ENCODE measurements around the gene TBRG1. TPM values are rescaled to one million over a fixed set of nuclear protein-coding genes. Genes with fewer than 3 reads are reported as not detected.

TBRG1 gene
- total RNA-seq, 1 experiment from 2014 or later, result 20.6 TPM

DNA sequence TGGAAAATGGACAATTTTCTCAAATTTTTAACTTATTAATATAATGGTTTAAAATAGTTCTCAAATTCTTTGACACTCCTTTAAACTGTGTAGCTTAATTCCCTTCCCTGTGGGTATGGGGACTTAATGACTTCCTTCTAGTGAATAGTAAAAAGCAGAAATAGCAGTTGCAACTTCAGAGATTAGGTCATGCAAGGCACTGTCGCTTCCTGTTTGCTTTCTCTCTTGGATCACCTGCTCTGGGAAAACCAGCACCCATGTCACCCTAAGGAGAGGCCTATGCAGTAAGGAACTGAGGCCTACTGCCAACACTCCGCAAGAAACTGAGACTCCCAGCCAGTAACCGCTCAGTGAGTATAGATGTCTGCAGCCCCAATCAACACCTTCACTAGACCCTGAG, 16.9 kb upstream of the TBRG1 start:
- DNase-seq, result no peak
- POLR2A ChIA-PET (ENCODE audit: unreplicated experiment), result no interaction called here
- no peak for ATAC-seq

DNA sequence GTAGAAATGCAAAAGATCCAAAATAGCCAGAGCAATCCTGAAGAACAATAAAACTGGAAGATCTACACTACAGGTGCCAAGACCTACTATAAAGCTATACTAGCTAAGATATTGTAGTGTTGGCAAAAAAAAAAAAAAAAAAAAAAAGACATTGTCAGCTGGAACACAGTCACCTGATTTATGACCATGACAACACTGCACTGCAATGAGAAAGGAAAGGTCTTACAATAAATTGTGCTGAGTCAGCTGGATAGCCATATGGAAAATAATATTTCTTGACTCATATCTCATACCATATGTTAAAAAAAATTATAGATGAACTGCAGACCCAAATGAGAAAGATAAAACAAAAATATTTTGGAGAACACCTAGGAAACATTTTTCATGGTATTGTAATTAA, 14.5 kb upstream of the TBRG1 start:
- no peaks in the 10 kb centered on the region for H3K9me3 ChIP-seq (ENCODE audit: low read length)
- H3K27ac ChIP-seq (ENCODE audit: low read length), result no peak overlapping the region
- H4K20me1 ChIP-seq (ENCODE audit: low read length), result no peaks in the 10 kb centered on the region
- BruUV-seq (replicated peaks), result no TSS peak
- H3K4me3 ChIP-seq (ENCODE audit: low read length), result no peak overlapping the region
- ATAC-seq (no peak), DNase-seq (peak; percentile 28)
- no peaks in the 10 kb centered on the region for H3K36me3 ChIP-seq (ENCODE audit: low read depth, low read length)
- no peaks in the 10 kb centered on the region for H3K79me2 ChIP-seq (ENCODE audit: low read length)
- H3K4me1 ChIP-seq (ENCODE audit: insufficient read depth, low read length), result no peaks in the 10 kb centered on the region
- no peak overlapping the region for H3K4me2 ChIP-seq (ENCODE audit: low read length)
- ChIA-PET CTCF (interaction anchor here (0.6 kb wide), 1 partner anchor 900 kb away, joined by 13 read pairs; no protein-coding TSS in a partner anchor), POLR2A (ENCODE audit: unreplicated experiment) (interaction anchor here (0.6 kb wide), 1 partner anchor 14 kb away, joined by 9 read pairs; no protein-coding TSS in a partner anchor)
- H3F3A ChIP-seq (ENCODE audit: low read length, unreplicated experiment), result no peaks in the 10 kb centered on the region
- no peak overlapping the region for H2AFZ ChIP-seq (ENCODE audit: low read length)
- TF ChIP-seq EZH2phosphoT487 (IDR thresholded peaks at IDR 0.05; ENCODE audit: borderline replicate concordance, low read length), result no peak
- 0 out of 2 replicates have a peak, but pooled peaks cover 4% of the 10 kb centered on the region for H3K27me3 ChIP-seq (ENCODE audit: low read length)
- no peak overlapping the region for H3K9ac ChIP-seq (ENCODE audit: low read length)
- H3K9me2 ChIP-seq (replicated peaks; ENCODE audit: low read length), result no peaks in the 10 kb centered on the region
- intact Hi-C loops (cut with micrococcal nuclease), result no loop called here

More for the DNA sequence above, 16.9 kb upstream of the TBRG1 start:
- no peaks in the 10 kb centered on the region for H3F3A ChIP-seq (ENCODE audit: low read length, unreplicated experiment)
- H3K27me3 ChIP-seq (ENCODE audit: low read length), result no peaks in the 10 kb centered on the region
- intact Hi-C loops (cut with micrococcal nuclease), result no loop called here
- no peaks in the 10 kb centered on the region for H3K79me2 ChIP-seq (ENCODE audit: low read length)
- BruUV-seq (replicated peaks), result no TSS peak
- no peak for TF ChIP-seq EZH2 (IDR thresholded peaks at IDR 0.05; ENCODE audit: low read length, unreplicated experiment)
- no peak for TF ChIP-seq EZH2phosphoT487 (IDR thresholded peaks at IDR 0.05; ENCODE audit: borderline replicate concordance, low read length)
- TF ChIP-seq, protein P1, sequence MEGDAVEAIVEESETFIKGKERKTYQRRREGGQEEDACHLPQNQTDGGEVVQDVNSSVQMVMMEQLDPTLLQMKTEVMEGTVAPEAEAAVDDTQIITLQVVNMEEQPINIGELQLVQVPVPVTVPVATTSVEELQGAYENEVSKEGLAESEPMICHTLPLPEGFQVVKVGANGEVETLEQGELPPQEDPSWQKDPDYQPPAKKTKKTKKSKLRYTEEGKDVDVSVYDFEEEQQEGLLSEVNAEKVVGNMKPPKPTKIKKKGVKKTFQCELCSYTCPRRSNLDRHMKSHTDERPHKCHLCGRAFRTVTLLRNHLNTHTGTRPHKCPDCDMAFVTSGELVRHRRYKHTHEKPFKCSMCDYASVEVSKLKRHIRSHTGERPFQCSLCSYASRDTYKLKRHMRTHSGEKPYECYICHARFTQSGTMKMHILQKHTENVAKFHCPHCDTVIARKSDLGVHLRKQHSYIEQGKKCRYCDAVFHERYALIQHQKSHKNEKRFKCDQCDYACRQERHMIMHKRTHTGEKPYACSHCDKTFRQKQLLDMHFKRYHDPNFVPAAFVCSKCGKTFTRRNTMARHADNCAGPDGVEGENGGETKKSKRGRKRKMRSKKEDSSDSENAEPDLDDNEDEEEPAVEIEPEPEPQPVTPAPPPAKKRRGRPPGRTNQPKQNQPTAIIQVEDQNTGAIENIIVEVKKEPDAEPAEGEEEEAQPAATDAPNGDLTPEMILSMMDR (conservative IDR thresholded peaks at IDR 0.05; ENCODE audit: low read depth, low read length), result no peak
- H3K4me1 ChIP-seq (ENCODE audit: insufficient read depth, low read length), result peaks cover 19% of the 10 kb centered on the region
- no peak overlapping the region for H3K27ac ChIP-seq (ENCODE audit: low read length)
- H3K4me2 ChIP-seq (ENCODE audit: low read length), result no peak overlapping the region
- H3K9ac ChIP-seq (ENCODE audit: low read length), result no peak overlapping the region
- H4K20me1 ChIP-seq (ENCODE audit: low read length), result no peaks in the 10 kb centered on the region
- CTCF ChIA-PET, result interaction anchor here (0.6 kb wide), 1 partner anchor 191 kb away, joined by 3 read pairs; no protein-coding TSS in a partner anchor
- H3K4me3 ChIP-seq (ENCODE audit: low read length), result no peak overlapping the region
- no peaks in the 10 kb centered on the region for H3K36me3 ChIP-seq (ENCODE audit: low read depth, low read length)
- H3K9me2 ChIP-seq (replicated peaks; ENCODE audit: low read length), result no peaks in the 10 kb centered on the region
- no peak overlapping the region for H2AFZ ChIP-seq (ENCODE audit: low read length)
- H3K9me3 ChIP-seq (ENCODE audit: low read length), result no peaks in the 10 kb centered on the region

DNA sequence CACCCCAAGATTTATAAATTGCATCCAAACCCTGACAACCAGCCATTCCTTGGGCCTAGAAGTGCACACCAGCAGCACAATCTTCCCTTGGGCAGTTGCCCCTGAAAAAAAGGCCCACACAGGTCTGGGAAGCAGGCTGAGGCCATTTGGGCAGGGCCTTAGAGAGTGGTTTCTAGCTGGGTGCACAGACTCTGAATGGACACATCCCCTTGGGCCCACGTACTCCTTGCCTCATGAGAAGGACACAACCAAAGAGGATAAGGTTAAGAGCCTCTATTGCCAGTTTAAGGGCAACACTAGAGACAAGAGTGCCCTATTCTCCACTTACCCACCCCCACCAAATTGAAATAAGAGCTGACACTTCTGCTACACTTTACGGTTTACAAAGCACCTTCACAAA, 12.4 kb upstream of the TBRG1 start:
- Histone ChIP-seq H4K20me1 (ENCODE audit: low read length) (no peaks in the 10 kb centered on the region), H2AFZ (ENCODE audit: low read length) (no peak overlapping the region), H3K4me2 (ENCODE audit: low read length) (no peak overlapping the region), H3K4me3 (ENCODE audit: low read length) (no peak overlapping the region), H3K27me3 (ENCODE audit: low read length) (peaks cover 12% of the 10 kb centered on the region; the same call in 1 of the 2 replicates), H3K27ac (ENCODE audit: low read length) (no peak overlapping the region), H3K36me3 (ENCODE audit: low read depth, low read length) (no peaks in the 10 kb centered on the region), H3K9ac (ENCODE audit: low read length) (no peak overlapping the region), H3K4me1 (ENCODE audit: insufficient read depth, low read length) (no peaks in the 10 kb centered on the region), H3K9me2 (replicated peaks; ENCODE audit: low read length) (no peaks in the 10 kb centered on the region), H3K9me3 (ENCODE audit: low read length) (no peaks in the 10 kb centered on the region), H3K79me2 (ENCODE audit: low read length) (no peaks in the 10 kb centered on the region), H3F3A (ENCODE audit: low read length, unreplicated experiment) (no peaks in the 10 kb centered on the region)
- CTCF ChIA-PET, result no interaction called here
- TF ChIP-seq EZH2phosphoT487 (IDR thresholded peaks at IDR 0.05; ENCODE audit: borderline replicate concordance, low read length), result no peak
- TF ChIP-seq, protein P1 (conservative IDR thresholded peaks at IDR 0.05; ENCODE audit: low read depth, low read length), result no peak
- no peak for ATAC-seq
- POLR2A ChIA-PET (ENCODE audit: unreplicated experiment), result no interaction called here
- intact Hi-C loops (cut with micrococcal nuclease), result no loop called here
- DNase-seq, result no peak
- BruUV-seq (replicated peaks), result no TSS peak
